Measurements from ENCODE around the gene RAB11FIP2.

DNA sequence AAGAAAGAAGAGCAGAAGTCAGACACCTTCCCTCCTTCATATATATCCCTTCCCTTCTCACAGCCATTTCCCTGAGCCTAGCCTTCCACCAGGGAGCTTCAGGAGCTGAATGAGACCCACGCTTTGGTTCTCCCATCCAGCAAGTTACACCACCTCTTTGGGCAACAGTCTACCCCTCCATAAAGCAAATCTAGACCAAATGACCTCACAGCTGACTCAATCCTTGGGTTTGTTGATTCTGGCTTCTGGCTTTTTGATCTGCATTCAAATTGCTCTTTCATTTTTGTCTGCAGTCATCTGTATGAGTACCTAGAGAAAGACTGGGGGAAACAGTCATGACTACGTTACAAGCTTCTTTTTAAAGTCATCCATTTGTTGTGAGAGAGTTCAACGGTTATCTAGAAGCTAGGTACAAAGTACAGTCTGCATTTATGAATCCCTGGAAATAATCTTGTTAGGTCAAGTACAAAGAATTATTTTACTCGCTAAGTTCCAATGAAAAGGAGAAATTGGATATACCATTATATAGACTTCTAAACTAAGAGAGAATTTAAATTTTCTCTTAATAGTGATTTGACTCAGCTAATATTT, 86.3 kb downstream of the RAB11FIP2 start:
- TF ChIP-seq, protein P1, sequence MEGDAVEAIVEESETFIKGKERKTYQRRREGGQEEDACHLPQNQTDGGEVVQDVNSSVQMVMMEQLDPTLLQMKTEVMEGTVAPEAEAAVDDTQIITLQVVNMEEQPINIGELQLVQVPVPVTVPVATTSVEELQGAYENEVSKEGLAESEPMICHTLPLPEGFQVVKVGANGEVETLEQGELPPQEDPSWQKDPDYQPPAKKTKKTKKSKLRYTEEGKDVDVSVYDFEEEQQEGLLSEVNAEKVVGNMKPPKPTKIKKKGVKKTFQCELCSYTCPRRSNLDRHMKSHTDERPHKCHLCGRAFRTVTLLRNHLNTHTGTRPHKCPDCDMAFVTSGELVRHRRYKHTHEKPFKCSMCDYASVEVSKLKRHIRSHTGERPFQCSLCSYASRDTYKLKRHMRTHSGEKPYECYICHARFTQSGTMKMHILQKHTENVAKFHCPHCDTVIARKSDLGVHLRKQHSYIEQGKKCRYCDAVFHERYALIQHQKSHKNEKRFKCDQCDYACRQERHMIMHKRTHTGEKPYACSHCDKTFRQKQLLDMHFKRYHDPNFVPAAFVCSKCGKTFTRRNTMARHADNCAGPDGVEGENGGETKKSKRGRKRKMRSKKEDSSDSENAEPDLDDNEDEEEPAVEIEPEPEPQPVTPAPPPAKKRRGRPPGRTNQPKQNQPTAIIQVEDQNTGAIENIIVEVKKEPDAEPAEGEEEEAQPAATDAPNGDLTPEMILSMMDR (IDR thresholded peaks at IDR 0.05; ENCODE audit: borderline replicate concordance, extremely low read depth, low read length, poor library complexity, severe bottlenecking), result no peak
- no peak for TF ChIP-seq EZH2 (IDR thresholded peaks at IDR 0.05; ENCODE audit: borderline replicate concordance, low read depth, low read length, severe bottlenecking)

Data from DND-41 (cell line).